ENCODE data around the gene TMEM184B. TPM values are rescaled to one million over a fixed set of nuclear protein-coding genes. Genes with fewer than 3 reads are reported as not detected.
A peak's percentile ranks its signal among the peaks of the same experiment; 100 is the strongest.

The TMEM184B gene
- total RNA-seq, 6 experiments from 2014 or later, result 7.9 to 42.6 (median 16.9) TPM

DNA sequence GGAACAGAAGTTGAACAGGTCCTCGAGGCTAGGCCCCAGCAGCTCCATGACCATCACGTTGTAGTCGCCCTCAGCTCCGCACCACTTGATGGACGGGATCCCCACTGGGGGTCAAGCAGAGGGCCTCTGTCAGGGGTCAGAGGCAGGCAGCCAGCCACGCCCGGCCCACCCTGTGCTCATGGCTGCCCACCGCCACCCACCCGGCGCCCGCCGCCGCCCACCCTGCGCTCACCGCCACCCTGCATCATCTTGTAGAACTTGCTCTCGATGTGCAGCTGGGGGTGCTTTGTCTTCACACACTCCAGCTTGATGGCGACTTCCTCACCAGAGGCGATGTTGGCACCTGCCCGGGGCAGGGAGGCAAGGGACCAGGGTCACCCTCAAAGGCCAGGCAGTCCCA, 30.1 kb upstream of the TMEM184B start:
- TF ChIP-seq POLR2A (IDR thresholded peaks at IDR 0.05), result no peak
- TF ChIP-seq, protein P1, sequence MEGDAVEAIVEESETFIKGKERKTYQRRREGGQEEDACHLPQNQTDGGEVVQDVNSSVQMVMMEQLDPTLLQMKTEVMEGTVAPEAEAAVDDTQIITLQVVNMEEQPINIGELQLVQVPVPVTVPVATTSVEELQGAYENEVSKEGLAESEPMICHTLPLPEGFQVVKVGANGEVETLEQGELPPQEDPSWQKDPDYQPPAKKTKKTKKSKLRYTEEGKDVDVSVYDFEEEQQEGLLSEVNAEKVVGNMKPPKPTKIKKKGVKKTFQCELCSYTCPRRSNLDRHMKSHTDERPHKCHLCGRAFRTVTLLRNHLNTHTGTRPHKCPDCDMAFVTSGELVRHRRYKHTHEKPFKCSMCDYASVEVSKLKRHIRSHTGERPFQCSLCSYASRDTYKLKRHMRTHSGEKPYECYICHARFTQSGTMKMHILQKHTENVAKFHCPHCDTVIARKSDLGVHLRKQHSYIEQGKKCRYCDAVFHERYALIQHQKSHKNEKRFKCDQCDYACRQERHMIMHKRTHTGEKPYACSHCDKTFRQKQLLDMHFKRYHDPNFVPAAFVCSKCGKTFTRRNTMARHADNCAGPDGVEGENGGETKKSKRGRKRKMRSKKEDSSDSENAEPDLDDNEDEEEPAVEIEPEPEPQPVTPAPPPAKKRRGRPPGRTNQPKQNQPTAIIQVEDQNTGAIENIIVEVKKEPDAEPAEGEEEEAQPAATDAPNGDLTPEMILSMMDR (IDR thresholded peaks at IDR 0.05), result no peak
- Histone ChIP-seq H3K27me3 (no peaks in the 10 kb centered on the region), H3K4me3 (no peak overlapping the region), H3K4me1 (peaks cover 0 to 23% (median 6%) of the 10 kb centered on the region in 4 donors), H3K27ac (no peak overlapping the region), H3K9me3 (no peaks in the 10 kb centered on the region), H3K36me3 (peaks cover 4 to 40% (median 16%) of the 10 kb centered on the region in 4 donors)
- no peak for DNase-seq
- WGBS (ENCODE audit: insufficient coverage, low coverage, low lambda C conversion rate, missing lambda C conversion rate), result no CpG with 5 or more reads among the region's 19 CpGs
- ATAC-seq, result no peak
- intact Hi-C loops (cut with DNase I), result no loop called here

DNA sequence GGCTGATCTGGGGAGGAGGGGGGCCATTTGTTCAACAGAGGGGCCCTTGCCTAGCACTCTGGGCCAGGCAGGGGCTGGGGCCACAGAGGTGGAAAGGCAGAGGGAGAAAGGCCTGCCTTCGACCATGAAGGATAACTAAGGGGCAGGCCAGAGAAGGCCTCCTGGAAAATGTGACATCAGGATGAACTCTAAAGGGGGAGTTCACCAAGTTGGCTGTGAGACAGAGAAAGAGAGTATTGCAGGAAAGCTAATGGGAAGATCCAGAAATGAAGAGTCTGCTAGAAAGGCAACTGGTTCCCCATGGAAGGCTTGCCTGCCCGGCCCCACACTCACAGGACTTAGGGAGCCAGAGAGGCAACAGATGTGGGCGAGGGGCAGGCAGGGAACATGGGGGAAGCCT, 28.1 kb upstream of the TMEM184B start:
- intact Hi-C loops (cut with DNase I), result no loop called here
- no peaks in the 10 kb centered on the region for H3K9me3 ChIP-seq
- DNase-seq (no peak), ATAC-seq (no peak)
- H3K36me3 ChIP-seq, result peaks cover 4 to 49% (median 21%) of the 10 kb centered on the region in 4 donors
- 67% methylated on average over 3 of the region's 3 CpGs for WGBS (ENCODE audit: insufficient coverage, low coverage, low lambda C conversion rate, missing lambda C conversion rate)
- TF ChIP-seq, protein P1 (IDR thresholded peaks at IDR 0.05), result no peak
- no peak for TF ChIP-seq POLR2A (IDR thresholded peaks at IDR 0.05)
- no peak overlapping the region for H3K4me3 ChIP-seq
- H3K27me3 ChIP-seq, result no peaks in the 10 kb centered on the region
- H3K27ac ChIP-seq, result no peak overlapping the region
- peaks cover 0 to 23% (median 6%) of the 10 kb centered on the region in 4 donors for H3K4me1 ChIP-seq

DNA sequence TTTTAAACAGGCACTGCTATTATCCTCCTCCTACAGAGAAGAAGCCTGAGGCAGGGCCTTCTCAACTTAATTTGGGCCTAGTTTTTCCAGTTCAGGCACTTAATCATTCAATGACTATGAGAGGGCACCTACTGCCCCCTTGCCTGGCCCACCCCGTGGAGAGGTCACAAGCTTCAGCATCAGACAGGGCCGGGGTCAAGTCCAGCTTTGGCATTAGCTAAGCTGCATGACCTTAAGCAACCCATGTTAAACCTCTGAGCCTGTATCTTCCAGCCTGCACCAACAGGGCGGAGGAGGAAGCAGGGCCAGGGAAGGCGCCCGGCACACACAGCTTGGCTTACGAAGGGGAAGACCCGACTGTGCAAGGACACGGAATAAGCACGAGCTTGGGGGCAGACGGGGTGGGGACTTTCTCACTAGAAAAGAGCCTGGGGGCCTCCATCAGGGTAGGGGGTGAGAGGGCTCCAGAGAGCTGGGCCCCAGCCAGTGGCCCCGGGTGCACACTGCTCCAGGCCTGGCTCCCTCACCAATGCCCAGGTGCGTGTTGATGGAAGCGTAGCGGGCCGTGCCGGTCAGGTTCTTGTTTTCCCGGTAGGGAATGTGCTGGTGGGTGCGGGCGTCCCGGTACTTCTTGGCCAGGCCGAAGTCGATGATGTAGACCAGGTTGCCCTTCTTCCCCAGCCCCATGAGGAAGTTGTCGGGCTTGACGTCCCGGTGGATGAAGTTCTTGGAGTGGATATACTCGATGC, 27.6 kb upstream of the TMEM184B start:
- Histone ChIP-seq H3K36me3 (peaks cover 4 to 54% (median 22%) of the 10 kb centered on the region in 4 donors), H3K4me3 (no peak overlapping the region), H3K9me3 (no peaks in the 10 kb centered on the region), H3K27ac (no peak overlapping the region), H3K4me1 (peaks cover 0 to 18% (median 6%) of the 10 kb centered on the region in 4 donors), H3K27me3 (no peaks in the 10 kb centered on the region)
- intact Hi-C loops (cut with DNase I), result no loop called here
- 79% methylated on average over 12 of the region's 26 CpGs for WGBS (ENCODE audit: insufficient coverage, low coverage, low lambda C conversion rate, missing lambda C conversion rate)
- DNase-seq (no peak), ATAC-seq (peak in 3 of 4 donors; percentile 44 to 58 (median 47))
- TF ChIP-seq, protein P1 (IDR thresholded peaks at IDR 0.05), result no peak
- no peak for TF ChIP-seq POLR2A (IDR thresholded peaks at IDR 0.05)

DNA sequence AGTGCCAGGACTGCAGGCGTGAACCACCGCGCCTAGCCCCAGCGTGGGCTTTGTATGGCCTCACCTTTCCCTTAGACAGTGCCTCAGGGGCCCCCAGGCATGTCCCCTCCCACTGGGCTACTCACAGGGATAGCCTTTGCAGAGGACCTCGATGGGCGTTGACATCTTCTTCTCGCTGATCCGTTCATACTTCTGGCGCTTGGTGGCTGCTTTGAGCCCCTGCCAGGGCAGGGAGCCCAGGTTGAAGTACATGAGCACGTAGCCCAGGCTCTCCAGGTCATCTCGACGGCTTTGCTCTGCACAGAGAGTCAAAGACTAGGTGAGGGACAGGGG, 26.9 kb upstream of the TMEM184B start:
- Histone ChIP-seq H3K27ac (no peak overlapping the region), H3K36me3 (peaks cover 4 to 54% (median 22%) of the 10 kb centered on the region in 4 donors), H3K4me3 (no peak overlapping the region), H3K27me3 (no peaks in the 10 kb centered on the region), H3K4me1 (peaks cover 0 to 18% (median 6%) of the 10 kb centered on the region in 4 donors), H3K9me3 (no peaks in the 10 kb centered on the region)
- intact Hi-C loops (cut with DNase I), result no loop called here
- DNase-seq, result no peak
- no peak for TF ChIP-seq POLR2A (IDR thresholded peaks at IDR 0.05)
- TF ChIP-seq, protein P1 (IDR thresholded peaks at IDR 0.05), result no peak
- WGBS (ENCODE audit: insufficient coverage, low coverage, low lambda C conversion rate, missing lambda C conversion rate), result 49% methylated on average over 6 of the region's 12 CpGs
- peak; percentile 53 to 80 (median 66) for ATAC-seq
